GM12875 (cell line): ENCODE data around the gene SLC30A2.

ENCODE experiments used
- H3K4me3 ChIP-seq: one replicate; pipeline ENCODE4 v1.5.1; 2011; ENCODE audit warnings: low read depth, low read length, control low read depth
- TF ChIP-seq, protein P1 (sequence below): IDR thresholded peaks from 2 replicates; pipeline ENCODE4 v1.5.1; 2011; ENCODE audit warnings: low read depth, mild to moderate bottlenecking, control low read depth, inconsistent platforms, low read length, moderate library complexity, borderline replicate concordance; ENCODE audit not compliant: insufficient read depth

Gene SLC30A2

GRCh38 chr1:26021647-26022403, 24.1 kb downstream of the SLC30A2 start, which contains the start of gene EXTL1:
Gene EXTL1, plus strand, starts transcription at chr1:26021775. Its CDS starts 872 bp downstream, at chr1:26022647.
- TF ChIP-seq, protein P1, sequence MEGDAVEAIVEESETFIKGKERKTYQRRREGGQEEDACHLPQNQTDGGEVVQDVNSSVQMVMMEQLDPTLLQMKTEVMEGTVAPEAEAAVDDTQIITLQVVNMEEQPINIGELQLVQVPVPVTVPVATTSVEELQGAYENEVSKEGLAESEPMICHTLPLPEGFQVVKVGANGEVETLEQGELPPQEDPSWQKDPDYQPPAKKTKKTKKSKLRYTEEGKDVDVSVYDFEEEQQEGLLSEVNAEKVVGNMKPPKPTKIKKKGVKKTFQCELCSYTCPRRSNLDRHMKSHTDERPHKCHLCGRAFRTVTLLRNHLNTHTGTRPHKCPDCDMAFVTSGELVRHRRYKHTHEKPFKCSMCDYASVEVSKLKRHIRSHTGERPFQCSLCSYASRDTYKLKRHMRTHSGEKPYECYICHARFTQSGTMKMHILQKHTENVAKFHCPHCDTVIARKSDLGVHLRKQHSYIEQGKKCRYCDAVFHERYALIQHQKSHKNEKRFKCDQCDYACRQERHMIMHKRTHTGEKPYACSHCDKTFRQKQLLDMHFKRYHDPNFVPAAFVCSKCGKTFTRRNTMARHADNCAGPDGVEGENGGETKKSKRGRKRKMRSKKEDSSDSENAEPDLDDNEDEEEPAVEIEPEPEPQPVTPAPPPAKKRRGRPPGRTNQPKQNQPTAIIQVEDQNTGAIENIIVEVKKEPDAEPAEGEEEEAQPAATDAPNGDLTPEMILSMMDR = no peak
- no peak within 1 kb of the TSS for H3K4me3 ChIP-seq

- H3K4me3 ChIP-seq = no peak overlapping the region
Measured at GRCh38 chr1:26020941-26021646, 24.8 kb downstream of the SLC30A2 start.

DNA sequence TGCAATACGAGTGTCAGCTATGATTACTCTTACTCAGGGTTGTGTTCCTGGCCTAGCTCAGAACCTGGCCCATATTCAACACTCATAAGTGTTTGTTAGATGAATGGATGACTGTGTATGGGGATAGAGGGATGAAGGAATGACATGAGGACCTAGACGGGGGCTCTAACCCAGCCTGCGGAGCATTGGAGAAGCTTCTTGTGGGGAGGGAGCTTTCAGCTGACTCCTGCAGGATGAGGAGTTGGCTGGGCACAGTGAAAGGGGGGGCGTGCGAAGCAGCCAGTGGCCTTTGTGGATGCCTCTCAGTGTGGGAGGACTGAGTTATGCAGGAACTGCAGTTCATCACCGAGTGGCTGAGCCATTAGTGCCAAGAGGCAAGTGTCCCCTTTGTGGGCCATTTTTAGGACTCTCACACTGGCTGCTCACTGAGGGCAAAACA, 25.6 kb downstream of the SLC30A2 start:
- no peak overlapping the region for H3K4me3 ChIP-seq
- TF ChIP-seq, protein P1 = no peak

More at GRCh38 chr1:26020941-26021646, 24.8 kb downstream of the SLC30A2 start:
- TF ChIP-seq, protein P1 = no peak

DNA sequence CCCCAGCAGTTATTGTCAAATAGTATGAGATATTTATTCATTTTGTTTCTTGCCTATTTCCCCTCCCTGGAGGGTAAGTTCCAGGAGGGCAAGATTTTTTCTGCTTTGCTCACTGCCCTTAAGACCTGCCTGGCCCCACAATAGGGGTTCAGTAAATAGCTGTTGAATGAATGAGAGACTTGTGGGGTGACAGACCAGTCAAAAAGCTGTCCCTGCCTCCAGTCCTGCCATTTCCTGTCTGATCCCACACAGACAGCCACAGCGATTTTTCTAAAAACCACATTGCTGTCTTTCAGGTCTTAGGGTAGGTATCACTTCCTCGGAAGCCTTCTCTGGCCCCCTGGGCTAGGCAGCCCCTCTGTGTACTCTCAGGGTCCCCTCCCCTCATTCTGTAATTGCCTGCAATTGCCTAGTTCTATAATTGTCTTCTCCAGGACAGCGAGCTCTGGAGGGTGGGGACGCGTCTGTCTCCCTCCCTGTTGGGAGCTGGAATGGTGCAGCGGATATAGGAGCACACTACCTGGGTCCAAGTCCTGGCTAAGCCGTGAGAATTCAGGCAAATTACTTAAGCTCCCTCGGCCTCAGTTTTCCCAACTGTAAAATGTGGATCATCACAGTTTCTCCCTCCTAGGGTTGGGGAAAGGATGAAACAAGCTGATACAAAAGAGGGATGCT, 26.1 kb downstream of the SLC30A2 start:
- TF ChIP-seq, protein P1 = no peak
- H3K4me3 ChIP-seq = no peak overlapping the region

- TF ChIP-seq, protein P1 = no peak
Measured at GRCh38 chr1:26017606-26018005, 28.3 kb downstream of the SLC30A2 start.

GRCh38 chr1:26016953-26017545, 28.9 kb downstream of the SLC30A2 start:
- TF ChIP-seq, protein P1 = no peak

More at GRCh38 chr1:26017606-26018005, 28.3 kb downstream of the SLC30A2 start:
- H3K4me3 ChIP-seq = no peak overlapping the region

More at GRCh38 chr1:26016953-26017545, 28.9 kb downstream of the SLC30A2 start:
- H3K4me3 ChIP-seq = no peak overlapping the region
